ENCODE data around the gene ZNF787. TPM values are rescaled to one million over a fixed set of nuclear protein-coding genes. Genes with fewer than 3 reads are reported as not detected.
A peak's percentile ranks its signal among the peaks of the same experiment; 100 is the strongest.

ZNF787 gene
- total and polyA plus RNA-seq, 2 of the 13 experiments (the other 11 are each of a cell fraction or from before 2014, with no cell fraction given) = 15.1 to 42.8 TPM

DNA sequence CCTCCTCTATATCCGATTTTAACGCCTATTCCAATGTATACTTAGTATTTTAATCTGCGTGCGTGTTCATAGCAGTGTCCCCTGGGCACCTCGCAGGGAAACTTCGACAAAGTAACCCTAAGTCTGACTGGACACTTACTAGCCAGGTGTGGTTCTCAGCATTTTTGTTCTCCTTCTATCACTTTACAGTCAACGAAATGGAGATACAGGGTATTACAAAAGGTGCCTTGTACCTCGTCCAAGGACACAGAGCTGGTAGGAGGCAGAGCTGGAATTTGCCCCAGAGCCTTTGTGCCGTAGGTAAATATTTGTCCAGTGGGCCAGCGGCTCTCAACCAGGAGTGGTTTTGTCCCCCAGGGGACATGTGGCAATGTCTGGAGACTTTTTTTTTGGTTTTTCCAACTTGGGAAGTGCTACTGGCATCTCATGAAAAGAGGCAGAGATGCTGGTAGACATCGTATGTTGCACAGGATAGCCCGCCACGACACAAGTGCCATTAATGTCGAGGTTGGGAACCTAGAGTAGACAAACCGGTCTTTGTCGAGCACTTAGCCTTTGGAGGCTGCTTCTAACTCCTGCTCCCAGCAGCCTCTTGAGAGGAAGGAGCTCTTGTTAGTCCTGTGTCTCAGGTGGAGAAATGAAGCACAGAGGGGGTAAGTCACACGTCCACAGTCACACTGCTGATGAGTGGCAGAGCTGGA lies 21.1 kb upstream of the ZNF787 start (continued):
- TF ChIP-seq, protein P1, sequence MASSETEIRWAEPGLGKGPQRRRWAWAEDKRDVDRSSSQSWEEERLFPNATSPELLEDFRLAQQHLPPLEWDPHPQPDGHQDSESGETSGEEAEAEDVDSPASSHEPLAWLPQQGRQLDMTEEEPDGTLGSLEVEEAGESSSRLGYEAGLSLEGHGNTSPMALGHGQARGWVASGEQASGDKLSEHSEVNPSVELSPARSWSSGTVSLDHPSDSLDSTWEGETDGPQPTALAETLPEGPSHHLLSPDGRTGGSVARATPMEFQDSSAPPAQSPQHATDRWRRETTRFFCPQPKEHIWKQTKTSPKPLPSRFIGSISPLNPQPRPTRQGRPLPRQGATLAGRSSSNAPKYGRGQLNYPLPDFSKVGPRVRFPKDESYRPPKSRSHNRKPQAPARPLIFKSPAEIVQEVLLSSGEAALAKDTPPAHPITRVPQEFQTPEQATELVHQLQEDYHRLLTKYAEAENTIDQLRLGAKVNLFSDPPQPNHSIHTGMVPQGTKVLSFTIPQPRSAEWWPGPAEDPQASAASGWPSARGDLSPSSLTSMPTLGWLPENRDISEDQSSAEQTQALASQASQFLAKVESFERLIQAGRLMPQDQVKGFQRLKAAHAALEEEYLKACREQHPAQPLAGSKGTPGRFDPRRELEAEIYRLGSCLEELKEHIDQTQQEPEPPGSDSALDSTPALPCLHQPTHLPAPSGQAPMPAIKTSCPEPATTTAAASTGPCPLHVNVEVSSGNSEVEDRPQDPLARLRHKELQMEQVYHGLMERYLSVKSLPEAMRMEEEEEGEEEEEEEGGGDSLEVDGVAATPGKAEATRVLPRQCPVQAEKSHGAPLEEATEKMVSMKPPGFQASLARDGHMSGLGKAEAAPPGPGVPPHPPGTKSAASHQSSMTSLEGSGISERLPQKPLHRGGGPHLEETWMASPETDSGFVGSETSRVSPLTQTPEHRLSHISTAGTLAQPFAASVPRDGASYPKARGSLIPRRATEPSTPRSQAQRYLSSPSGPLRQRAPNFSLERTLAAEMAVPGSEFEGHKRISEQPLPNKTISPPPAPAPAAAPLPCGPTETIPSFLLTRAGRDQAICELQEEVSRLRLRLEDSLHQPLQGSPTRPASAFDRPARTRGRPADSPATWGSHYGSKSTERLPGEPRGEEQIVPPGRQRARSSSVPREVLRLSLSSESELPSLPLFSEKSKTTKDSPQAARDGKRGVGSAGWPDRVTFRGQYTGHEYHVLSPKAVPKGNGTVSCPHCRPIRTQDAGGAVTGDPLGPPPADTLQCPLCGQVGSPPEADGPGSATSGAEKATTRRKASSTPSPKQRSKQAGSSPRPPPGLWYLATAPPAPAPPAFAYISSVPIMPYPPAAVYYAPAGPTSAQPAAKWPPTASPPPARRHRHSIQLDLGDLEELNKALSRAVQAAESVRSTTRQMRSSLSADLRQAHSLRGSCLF (CRISPR knock-in tag; IDR thresholded peaks at IDR 0.05; ENCODE audit: borderline replicate concordance) = no peak
- TF ChIP-seq FOXJ3 (CRISPR knock-in tag; IDR thresholded peaks at IDR 0.05; ENCODE audit: borderline replicate concordance) (peak; percentile 51; the same call in 1 of the 2 replicates), ZNF674 (CRISPR knock-in tag; IDR thresholded peaks at IDR 0.05; ENCODE audit: low read depth) (no peak), HNF4G (IDR thresholded peaks at IDR 0.05; ENCODE audit: borderline replicate concordance, low read depth, low read length) (peak; percentile 94), HNF4G (CRISPR knock-in tag; IDR thresholded peaks at IDR 0.05; ENCODE audit: borderline replicate concordance, low read depth) (peak; percentile 93), ZNF34 (CRISPR knock-in tag; IDR thresholded peaks at IDR 0.05; ENCODE audit: borderline replicate concordance) (no peak; the same call in 1 of the 2 replicates), ZFP36 (IDR thresholded peaks at IDR 0.05; ENCODE audit: borderline replicate concordance, low read depth, low read length, partially characterized antibody) (no peak), KDM3A (CRISPR knock-in tag; IDR thresholded peaks at IDR 0.05; ENCODE audit: low read depth) (peak; percentile 71; the same call in 1 of the 2 replicates), ZNF788 (CRISPR knock-in tag; IDR thresholded peaks at IDR 0.05; ENCODE audit: borderline replicate concordance) (peak; percentile 54; the same call in 1 of the 2 replicates), MEF2D (CRISPR knock-in tag; IDR thresholded peaks at IDR 0.05) (peak; percentile 65), MIER2 (CRISPR knock-in tag; IDR thresholded peaks at IDR 0.05) (peak; percentile 43; the same call in 1 of the 2 replicates), SMAD9 (CRISPR knock-in tag; IDR thresholded peaks at IDR 0.05) (no peak), HDAC1 (CRISPR knock-in tag; IDR thresholded peaks at IDR 0.05) (peak; percentile 81), ZNF292 (CRISPR knock-in tag; IDR thresholded peaks at IDR 0.05; ENCODE audit: borderline replicate concordance, low read depth) (no peak), GATAD2A (CRISPR knock-in tag; IDR thresholded peaks at IDR 0.05) (peak; percentile 95), PAWR (CRISPR knock-in tag; IDR thresholded peaks at IDR 0.05; ENCODE audit: borderline replicate concordance) (no peak), FOXO1 (CRISPR knock-in tag; IDR thresholded peaks at IDR 0.05) (peak; percentile 89), RCOR2 (CRISPR knock-in tag; IDR thresholded peaks at IDR 0.05) (peak; percentile 77; the same call in 1 of the 2 replicates), U2AF2 (IDR thresholded peaks at IDR 0.05; ENCODE audit: low read depth, low read length) (no peak), FOXK1 (CRISPR knock-in tag; IDR thresholded peaks at IDR 0.05; ENCODE audit: borderline replicate concordance, low read depth) (peak; percentile 53; the same call in 1 of the 2 replicates), PHB2 (IDR thresholded peaks at IDR 0.05; ENCODE audit: partially characterized antibody) (no peak)
- TF ChIP-seq, protein P2, sequence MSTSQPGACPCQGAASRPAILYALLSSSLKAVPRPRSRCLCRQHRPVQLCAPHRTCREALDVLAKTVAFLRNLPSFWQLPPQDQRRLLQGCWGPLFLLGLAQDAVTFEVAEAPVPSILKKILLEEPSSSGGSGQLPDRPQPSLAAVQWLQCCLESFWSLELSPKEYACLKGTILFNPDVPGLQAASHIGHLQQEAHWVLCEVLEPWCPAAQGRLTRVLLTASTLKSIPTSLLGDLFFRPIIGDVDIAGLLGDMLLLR (CRISPR knock-in tag; IDR thresholded peaks at IDR 0.05) = peak; percentile 24; the same call in 1 of the 2 replicates
- TF ChIP-seq, protein P3, sequence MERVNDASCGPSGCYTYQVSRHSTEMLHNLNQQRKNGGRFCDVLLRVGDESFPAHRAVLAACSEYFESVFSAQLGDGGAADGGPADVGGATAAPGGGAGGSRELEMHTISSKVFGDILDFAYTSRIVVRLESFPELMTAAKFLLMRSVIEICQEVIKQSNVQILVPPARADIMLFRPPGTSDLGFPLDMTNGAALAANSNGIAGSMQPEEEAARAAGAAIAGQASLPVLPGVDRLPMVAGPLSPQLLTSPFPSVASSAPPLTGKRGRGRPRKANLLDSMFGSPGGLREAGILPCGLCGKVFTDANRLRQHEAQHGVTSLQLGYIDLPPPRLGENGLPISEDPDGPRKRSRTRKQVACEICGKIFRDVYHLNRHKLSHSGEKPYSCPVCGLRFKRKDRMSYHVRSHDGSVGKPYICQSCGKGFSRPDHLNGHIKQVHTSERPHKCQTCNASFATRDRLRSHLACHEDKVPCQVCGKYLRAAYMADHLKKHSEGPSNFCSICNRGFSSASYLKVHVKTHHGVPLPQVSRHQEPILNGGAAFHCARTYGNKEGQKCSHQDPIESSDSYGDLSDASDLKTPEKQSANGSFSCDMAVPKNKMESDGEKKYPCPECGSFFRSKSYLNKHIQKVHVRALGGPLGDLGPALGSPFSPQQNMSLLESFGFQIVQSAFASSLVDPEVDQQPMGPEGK (CRISPR knock-in tag; IDR thresholded peaks at IDR 0.05) = peak; percentile 91

Data from HepG2 (cell line).